Uterus (tissue), 2 donors: ENCODE data around the gene P2RY11.

Experiments
- POLR2A ChIP-seq, 2 donors: fragments of 450-650 bp; IDR thresholded peaks; one replicate each; pipeline ENCODE4 v1.6.1; 2016; ENCODE audit warnings: antibody characterized with exemption in 2 of 2, mild to moderate bottlenecking in 1 of 2, moderate library complexity in 1 of 2
- TF ChIP-seq, protein P1 (sequence below), 4 experiments: fragments of 200-600 bp in 2 of 4; fragments of 450-650 bp in 2 of 4; sonication (generic) in 2 of 4; IDR thresholded peaks; one replicate each; pipeline ENCODE4 v1.5.1; 2016 to 2019; ENCODE audit warnings: antibody characterized with exemption in 4 of 4, mild to moderate bottlenecking in 2 of 4, moderate library complexity in 1 of 4

- TF ChIP-seq, protein P1, sequence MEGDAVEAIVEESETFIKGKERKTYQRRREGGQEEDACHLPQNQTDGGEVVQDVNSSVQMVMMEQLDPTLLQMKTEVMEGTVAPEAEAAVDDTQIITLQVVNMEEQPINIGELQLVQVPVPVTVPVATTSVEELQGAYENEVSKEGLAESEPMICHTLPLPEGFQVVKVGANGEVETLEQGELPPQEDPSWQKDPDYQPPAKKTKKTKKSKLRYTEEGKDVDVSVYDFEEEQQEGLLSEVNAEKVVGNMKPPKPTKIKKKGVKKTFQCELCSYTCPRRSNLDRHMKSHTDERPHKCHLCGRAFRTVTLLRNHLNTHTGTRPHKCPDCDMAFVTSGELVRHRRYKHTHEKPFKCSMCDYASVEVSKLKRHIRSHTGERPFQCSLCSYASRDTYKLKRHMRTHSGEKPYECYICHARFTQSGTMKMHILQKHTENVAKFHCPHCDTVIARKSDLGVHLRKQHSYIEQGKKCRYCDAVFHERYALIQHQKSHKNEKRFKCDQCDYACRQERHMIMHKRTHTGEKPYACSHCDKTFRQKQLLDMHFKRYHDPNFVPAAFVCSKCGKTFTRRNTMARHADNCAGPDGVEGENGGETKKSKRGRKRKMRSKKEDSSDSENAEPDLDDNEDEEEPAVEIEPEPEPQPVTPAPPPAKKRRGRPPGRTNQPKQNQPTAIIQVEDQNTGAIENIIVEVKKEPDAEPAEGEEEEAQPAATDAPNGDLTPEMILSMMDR (IDR thresholded peaks at IDR 0.05), result no peak
- no peak for TF ChIP-seq POLR2A (IDR thresholded peaks at IDR 0.05)
These were observed 21.6 kb upstream of the P2RY11 start for GRCh38 chr19:10089801-10090375.
